ENCODE measurements around the gene OAS2. TPM values are rescaled to one million over a fixed set of nuclear protein-coding genes. Genes with fewer than 3 reads are reported as not detected.

Gene OAS2
- total and polyA plus RNA-seq, 8 donors: 8.5 to 25.1 (median 11.8) TPM; not detected in 1

DNA sequence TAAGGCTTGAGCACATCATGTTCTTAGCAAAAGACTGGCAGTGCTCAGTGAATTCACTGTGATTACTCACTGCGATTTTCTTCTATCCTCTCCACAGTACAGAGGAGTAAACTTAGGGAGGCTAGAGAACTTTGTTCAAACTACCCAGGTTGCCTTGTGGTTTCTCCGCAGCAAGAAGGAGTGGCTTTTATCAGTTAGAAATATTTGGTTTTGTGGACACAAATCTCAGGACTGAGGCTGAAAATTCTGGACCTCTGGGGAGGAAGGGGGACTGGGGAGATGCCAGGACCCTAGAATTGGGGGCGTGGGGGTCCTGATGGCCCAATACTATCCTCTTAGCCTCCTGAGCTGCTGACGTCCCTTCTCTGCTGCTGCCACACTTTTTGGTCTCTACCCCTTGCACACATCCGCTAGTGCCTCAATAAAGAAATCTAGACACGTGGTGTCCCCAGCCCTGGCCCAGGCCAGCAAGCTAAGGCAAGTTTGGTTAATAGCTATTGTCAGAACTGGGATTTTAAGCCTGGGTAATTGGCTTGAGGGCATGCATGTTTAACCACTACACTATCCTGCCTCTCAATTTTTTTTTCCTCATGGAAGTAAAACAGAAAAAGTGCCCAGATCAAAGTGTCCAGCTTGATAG is 842 bp downstream of the OAS2 start:
- H3K9me3 ChIP-seq: peaks cover 0 to under 1% (median 0%) of the 10 kb centered on the region in 4 donors
- peaks cover 7 to 38% (median 23%) of the 10 kb centered on the region in 4 donors for H3K4me1 ChIP-seq
- DNase-seq: peak; percentile 37 to 38
- WGBS, 5 donors: 8 to 36% (median 18%) methylated on average over 6 of the region's 6 CpGs
- H3K36me3 ChIP-seq: no peaks in the 10 kb centered on the region
- TF ChIP-seq EP300 (IDR thresholded peaks at IDR 0.05): no peak
- TF ChIP-seq, protein P1, sequence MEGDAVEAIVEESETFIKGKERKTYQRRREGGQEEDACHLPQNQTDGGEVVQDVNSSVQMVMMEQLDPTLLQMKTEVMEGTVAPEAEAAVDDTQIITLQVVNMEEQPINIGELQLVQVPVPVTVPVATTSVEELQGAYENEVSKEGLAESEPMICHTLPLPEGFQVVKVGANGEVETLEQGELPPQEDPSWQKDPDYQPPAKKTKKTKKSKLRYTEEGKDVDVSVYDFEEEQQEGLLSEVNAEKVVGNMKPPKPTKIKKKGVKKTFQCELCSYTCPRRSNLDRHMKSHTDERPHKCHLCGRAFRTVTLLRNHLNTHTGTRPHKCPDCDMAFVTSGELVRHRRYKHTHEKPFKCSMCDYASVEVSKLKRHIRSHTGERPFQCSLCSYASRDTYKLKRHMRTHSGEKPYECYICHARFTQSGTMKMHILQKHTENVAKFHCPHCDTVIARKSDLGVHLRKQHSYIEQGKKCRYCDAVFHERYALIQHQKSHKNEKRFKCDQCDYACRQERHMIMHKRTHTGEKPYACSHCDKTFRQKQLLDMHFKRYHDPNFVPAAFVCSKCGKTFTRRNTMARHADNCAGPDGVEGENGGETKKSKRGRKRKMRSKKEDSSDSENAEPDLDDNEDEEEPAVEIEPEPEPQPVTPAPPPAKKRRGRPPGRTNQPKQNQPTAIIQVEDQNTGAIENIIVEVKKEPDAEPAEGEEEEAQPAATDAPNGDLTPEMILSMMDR (IDR thresholded peaks at IDR 0.05): no peak
- no peak for TF ChIP-seq POLR2A (IDR thresholded peaks at IDR 0.05)
- TF ChIP-seq POLR2AphosphoS5 (IDR thresholded peaks at IDR 0.05): peak in 2 of 3 donors; percentile 4 to 28
- intact Hi-C loops (cut with DNase I; ENCODE audit: low total_unique reads): no loop called here
- H3K27me3 ChIP-seq: no peaks in the 10 kb centered on the region
- peak overlapping the region; percentile 86 to 96 (median 87) for H3K27ac ChIP-seq
- peak overlapping the region; percentile 46 to 66 (median 52) for H3K4me3 ChIP-seq

DNA sequence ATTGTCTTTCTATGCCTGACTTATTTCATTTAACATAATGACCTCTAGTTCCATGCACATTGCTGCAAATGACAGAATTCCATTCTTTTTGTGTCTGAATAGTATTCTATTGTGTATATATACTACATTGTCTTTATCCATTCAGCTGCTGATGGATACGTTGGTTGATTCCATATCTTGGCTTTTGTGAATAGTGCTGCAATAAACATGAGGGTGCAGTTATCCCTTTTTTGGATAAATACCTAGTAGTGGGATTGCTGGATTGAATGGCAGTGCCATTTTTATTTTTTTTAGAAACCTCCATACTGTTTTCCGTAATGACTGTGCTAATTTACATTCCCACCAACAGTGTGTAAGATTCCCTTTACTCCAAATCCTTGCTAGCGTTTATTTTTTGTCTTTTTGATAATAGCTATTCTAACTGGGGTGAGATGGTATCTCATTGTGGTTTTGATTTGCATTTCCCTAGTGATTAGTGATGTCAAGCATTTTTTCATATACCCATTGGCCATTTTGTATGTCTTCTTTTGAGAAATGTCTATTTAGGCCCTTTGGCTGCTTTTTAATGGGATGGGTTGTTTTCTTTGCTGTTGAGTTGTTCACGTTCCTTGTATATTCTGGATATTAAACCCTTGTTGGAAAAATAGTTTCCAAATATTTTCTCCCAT is 2.3 kb downstream of the OAS2 start:
- H3K27ac ChIP-seq: no peak overlapping the region
- 36 to 67% (median 49%) methylated on average over 4 of the region's 4 CpGs for WGBS, 5 donors
- peaks cover 0 to 8% (median 3%) of the 10 kb centered on the region in 4 donors for H3K9me3 ChIP-seq

DNA sequence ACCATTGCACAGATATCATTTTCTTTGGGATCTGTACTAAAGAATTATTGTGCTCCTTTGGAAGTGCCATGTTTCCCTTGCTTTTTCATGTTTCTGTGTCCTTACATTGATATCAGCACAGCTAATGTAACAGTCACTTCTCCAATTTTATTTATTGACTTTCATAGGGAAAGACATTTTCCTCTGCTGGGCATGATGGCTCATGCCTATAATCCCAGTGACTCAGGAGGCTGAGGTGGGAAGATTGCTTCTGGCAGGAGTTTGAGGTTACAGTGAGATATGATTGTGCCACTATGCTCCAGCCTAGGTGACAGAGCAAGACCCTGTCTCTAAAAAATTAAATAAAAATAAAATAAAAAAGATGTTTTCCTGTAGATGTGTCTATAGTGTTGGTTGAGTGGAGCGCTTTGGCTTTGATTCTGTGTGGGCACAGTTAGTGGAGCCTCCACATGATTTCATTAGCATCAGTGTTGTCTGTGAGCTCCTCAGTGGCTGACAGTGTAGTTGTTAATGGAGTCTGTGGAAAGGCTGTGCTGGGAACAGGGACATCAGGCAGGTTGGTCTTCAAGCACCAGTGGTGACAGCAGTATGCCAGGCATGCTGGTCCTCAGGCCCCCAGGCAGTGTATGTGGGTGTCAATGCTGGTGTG is 7.4 kb downstream of the OAS2 start:
- intact Hi-C loops (cut with DNase I; ENCODE audit: low total_unique reads): no loop called here
- 97 to 100% (median 100%) methylated on average over 1 of the region's 1 CpG for WGBS, 5 donors
- H3K27ac ChIP-seq: no peak overlapping the region
- peaks cover 0 to 8% (median 3%) of the 10 kb centered on the region in 4 donors for H3K9me3 ChIP-seq
- H3K4me3 ChIP-seq: no peak overlapping the region
- TF ChIP-seq, protein P1 (IDR thresholded peaks at IDR 0.05): no peak
- TF ChIP-seq EP300 (IDR thresholded peaks at IDR 0.05): no peak
- TF ChIP-seq POLR2A (IDR thresholded peaks at IDR 0.05): no peak
- TF ChIP-seq POLR2AphosphoS5 (IDR thresholded peaks at IDR 0.05): no peak
- peaks cover 0 to 4% (median under 1%) of the 10 kb centered on the region in 4 donors for H3K4me1 ChIP-seq
- H3K27me3 ChIP-seq: no peaks in the 10 kb centered on the region
- H3K36me3 ChIP-seq: peaks cover 0 to 41% (median 30%) of the 10 kb centered on the region in 4 donors
- DNase-seq: no peak

More for the DNA sequence above, 2.3 kb downstream of the OAS2 start:
- Histone ChIP-seq H3K4me3 (peak overlapping the region in 1 of 4 donors; percentile 66), H3K4me1 (peaks cover 7 to 38% (median 23%) of the 10 kb centered on the region in 4 donors), H3K27me3 (no peaks in the 10 kb centered on the region), H3K36me3 (no peaks in the 10 kb centered on the region)
- DNase-seq: no peak
- intact Hi-C loops (cut with DNase I; ENCODE audit: low total_unique reads): no loop called here
- TF ChIP-seq POLR2AphosphoS5 (IDR thresholded peaks at IDR 0.05): no peak
- no peak for TF ChIP-seq POLR2A (IDR thresholded peaks at IDR 0.05)
- TF ChIP-seq, protein P1 (IDR thresholded peaks at IDR 0.05): no peak
- TF ChIP-seq EP300 (IDR thresholded peaks at IDR 0.05): no peak

DNA sequence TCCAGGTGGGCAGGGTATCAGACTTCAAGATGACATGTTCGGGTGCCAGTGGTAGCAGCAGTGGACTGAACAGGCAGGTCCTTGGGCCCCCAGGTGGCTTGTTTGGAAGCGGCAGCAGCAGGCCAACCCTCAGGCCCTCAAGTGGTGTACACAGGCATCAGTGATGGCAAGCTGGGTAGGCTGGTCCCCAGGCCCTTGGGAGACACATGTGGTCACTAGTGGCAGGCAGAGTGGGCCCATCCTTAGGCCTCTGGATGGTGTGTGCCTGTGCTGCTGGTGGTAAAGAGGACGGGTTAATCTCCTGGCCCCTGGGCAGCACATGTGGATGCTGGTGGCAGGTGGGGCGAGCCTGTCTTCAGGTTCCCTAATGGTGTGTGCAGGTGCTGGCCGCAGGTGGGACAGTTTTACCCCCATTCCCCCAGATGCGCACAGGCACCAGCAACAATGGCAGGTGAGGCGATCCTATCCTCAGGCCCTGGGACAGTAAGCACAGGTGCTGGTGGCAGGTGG is 8.0 kb downstream of the OAS2 start:
- Histone ChIP-seq H3K4me3 (no peak overlapping the region), H3K27me3 (no peaks in the 10 kb centered on the region), H3K4me1 (no peaks in the 10 kb centered on the region), H3K36me3 (peaks cover 0 to 47% (median 31%) of the 10 kb centered on the region in 4 donors), H3K9me3 (peaks cover 0 to 8% (median 3%) of the 10 kb centered on the region in 4 donors), H3K27ac (no peak overlapping the region)
- whole genome bisulfite sequencing, 5 donors: 91 to 100% (median 97%) methylated on average over 4 to 7 of the region's 7 CpGs
- DNase-seq: no peak
- intact Hi-C loops (cut with DNase I; ENCODE audit: low total_unique reads): no loop called here
- no peak for TF ChIP-seq POLR2A (IDR thresholded peaks at IDR 0.05)
- TF ChIP-seq, protein P1 (IDR thresholded peaks at IDR 0.05): no peak
- TF ChIP-seq EP300 (IDR thresholded peaks at IDR 0.05): no peak
- no peak for TF ChIP-seq POLR2AphosphoS5 (IDR thresholded peaks at IDR 0.05)

Data from stomach (tissue), 9 donors.